ENCODE measurements around the gene B4GALT3.

The B4GALT3 gene

DNA sequence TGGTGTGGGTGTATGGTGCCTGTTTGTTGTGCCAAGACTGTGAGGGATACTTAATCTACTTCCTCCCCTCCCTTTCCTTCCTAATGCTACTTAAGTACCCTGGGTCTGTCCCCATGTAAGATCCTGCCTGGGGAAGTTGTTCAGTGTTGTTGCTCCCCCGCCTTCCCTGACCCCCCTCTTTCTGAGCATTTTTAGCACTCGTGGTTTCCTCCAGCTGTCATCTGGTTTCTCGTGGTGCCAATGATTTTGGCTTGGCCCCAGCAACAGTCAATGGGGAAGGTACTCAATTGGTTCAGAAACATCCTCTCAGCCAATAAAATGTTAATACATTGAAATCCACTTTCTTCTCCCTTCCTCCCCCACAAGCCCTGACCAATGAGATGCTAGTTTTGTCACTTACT, 8.0 kb upstream of the B4GALT3 start:
- DNase-seq: peak; percentile 99

DNA sequence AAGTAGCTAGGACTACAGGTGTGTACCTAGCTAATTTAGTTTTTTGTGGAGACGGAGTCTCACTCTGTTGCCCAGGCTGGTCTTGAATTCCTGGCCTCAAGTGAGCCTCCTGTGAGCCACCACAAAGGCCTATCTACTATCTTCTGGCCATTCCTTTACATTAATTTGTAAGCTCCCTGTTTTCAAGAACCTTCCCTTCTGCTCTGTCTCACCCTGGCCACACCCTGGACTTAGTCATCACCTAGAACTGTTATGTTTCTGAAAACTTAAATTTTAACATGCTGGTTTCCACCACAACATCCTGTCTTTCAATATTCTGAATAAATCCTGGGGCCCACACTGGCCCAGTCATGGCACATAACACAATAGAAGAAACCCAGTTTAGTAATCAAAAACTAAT, 4.9 kb upstream of the B4GALT3 start:
- DNase-seq: no peak

DNA sequence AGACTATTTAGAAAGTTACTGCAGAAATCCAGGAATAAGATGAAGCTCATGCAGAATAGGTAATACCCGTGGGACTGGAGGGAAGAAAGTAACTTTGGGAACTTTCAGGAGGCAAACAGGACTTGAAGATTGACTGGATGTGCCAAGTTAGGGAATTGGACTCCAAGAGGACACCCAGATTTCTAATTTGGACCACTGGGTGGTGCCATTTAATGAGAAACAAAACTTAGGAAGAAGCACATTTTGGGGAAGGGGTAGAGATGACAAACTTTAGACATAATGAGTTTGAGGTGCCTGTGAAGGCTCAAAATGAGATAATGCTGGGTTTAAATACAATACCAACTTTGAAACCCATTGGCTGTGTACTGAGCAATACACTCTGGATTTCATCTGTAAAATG, 3.3 kb upstream of the B4GALT3 start:
- no peak for DNase-seq

DNA sequence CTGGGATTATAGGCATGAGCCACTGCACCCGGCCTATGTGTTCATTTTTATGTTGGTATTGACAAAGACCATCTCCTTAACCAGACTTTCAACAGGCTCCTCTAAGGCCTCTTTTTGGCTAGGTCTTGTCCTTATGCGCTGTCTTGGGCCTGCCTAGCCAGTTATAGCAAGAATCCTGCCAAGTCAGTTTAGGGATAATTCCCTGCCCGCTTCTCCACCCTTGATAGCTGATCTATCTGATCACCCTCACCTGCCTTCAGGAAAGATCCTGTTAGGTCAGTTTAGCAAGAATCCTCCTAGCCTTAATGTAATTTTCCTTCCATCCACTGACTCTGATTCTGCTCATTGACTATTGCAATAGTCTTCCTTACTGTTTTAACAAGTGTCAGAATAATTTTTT, 2.4 kb upstream of the B4GALT3 start:
- no peak for DNase-seq

DNA sequence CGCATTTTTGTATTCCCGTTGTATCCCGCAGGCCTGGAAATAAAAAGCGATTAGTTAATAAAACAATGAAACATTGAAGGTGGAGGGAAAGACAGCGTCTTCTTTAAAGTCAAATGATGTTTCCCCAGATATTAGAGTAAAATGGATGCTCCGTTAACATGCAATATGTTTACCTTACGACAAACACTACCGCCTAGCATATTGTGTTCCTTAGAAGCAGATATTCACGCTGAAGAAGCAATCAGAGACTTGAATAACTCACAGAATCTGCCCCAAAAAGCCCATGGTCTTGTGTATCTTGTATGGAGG, 583 bp upstream of the B4GALT3 start:
- DNase-seq: no peak

DNA sequence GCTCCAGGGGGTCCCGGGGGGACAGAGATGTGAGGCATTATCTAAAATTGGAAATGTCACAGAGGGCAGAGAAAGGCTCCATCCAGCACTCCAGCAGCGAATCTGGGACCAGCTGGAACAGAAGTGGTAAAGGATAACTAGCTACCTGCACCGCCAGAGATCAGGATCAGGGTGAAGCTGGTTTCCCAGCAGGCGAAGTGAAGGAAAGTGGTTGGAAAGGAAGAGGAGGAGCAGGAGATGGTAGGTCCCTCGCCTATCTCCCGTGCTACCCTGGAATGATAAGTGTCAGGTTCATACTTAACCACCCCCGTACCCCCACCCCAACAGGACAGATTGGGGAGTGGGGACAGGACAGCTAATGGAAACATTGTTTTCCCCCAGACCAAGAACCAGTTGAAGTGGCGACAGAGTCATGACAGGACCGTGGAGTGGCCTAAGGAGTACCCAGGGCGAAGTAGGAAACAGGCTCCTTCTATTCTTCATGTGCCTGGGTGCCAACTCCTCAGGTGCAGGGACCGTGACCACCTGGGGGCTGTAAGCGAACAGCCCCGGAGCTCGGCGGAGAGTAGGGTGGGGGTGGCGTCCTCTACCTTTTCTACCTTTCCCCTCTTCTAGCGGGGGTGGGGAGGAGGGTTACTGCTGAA, 717 bp downstream of the B4GALT3 start:
- DNase-seq: no peak

DNA sequence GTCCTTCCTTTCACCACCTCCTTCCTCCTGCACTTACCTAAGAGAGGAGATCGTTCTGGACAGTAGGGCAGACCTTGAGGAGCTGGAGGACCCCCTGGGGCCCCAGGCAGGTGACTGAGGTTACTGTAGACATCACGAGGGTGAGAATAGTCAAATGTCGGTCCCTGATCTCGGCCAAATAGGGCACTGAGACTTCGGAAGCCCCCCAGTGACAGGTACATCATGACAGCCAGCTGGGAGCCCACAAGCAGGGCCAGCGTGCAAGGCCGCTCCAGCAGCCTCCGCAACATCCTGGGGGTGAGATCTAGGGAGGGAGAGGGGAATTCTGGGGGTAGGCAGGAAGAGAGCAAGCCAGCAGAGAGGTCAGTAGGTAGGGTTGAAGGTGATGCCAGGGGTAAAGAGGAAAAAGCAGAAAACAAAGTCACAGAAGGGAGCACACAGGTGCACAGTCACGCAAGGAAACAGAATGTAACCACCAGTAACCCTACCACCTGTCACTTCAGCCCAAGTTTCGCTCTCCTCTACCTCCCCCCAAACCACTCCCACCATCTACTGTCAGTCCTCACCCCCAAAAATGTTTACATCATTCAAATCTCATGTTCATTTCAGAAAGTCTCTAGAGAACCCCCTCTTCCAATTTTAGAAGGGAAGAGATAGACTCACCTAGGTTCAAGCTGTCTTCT, 1.4 kb downstream of the B4GALT3 start:
- no peak for DNase-seq

DNA sequence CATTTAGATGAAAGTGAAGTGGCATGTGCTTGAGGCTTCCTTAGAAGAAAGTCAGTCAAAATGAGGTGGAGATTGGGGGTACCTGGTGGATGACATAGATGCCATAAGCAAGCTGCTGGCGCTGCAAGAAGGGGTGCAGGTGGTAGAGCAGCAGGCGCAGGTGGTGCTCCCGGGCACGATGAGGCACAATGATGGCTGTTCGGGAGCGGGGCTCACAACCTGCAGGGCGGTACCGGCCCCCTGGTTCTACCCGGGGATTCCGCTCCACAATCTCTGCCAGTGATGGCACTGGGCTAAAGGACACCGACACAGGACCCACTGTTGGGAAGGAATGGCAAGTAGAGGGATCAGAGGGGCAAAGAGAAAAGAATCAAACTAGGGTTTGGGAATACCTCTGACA, 2.4 kb downstream of the B4GALT3 start:
- DNase-seq: no peak

DNA sequence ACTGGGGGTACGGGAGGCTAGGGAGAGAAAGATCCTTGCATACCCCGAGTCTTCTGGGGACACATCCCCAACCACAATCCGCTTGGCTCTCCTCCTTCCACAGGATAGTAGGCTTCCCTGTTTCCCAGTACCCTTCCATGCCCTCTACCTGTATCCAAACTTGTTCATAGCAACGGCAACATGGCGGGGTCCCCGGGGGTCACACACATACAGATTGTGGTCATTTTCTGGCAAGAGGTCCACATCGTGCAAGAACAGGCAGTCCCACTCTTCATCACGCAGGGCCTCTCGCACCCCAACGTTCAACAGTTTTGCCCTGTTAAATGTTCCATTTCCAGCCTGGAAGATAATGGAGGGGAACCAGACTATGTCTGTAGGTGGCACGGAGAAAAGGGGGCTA, 3.6 kb downstream of the B4GALT3 start:
- DNase-seq: no peak

DNA sequence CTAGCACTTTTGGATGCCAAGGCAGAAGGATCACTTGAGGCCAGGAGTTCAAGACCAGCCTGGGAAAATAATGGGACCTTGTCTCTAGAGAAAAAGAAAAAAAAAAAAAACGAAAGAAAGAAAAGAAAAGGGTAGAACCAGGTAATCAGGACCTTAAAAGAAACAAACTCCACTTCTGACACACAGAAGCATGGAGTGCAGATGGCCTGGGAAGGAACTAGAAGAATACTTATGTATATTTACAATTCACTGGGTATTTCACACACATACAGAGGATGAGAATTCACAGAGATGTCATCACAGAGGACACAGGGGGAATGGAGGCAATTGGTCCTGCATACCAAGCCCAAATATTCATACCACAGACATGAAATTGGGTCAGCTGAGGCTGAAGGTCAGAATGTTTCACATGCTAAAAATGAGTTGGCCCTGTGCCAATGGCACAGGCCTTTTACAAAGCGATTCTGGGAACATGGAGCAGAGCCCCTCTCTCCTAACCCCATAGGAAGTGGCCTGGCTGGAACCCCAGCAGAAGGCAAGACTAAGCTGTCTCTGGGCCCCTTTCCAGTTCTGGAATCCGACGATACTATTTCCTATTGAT, 4.4 kb downstream of the B4GALT3 start:
- no peak for DNase-seq

DNA sequence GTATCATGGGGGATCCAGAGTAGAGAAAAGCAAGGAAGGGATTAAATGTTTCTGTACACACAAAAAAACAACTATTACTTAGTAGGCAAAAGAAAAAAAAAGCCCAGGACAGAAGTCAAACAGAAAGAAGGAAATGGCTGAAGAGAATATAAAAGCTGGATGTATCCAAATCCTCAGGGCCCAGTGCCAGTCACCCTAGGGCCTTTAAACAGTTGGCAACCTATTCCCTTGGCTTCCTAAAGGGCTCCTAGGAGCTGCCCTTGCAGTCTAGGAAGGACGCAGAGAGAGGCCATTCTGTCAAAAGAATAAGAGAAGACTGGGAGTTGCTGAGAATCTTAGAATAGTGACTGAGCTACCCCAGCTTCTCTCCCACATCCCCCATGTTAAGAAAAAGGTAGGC, 5.0 kb downstream of the B4GALT3 start:
- no peak for DNase-seq

DNA sequence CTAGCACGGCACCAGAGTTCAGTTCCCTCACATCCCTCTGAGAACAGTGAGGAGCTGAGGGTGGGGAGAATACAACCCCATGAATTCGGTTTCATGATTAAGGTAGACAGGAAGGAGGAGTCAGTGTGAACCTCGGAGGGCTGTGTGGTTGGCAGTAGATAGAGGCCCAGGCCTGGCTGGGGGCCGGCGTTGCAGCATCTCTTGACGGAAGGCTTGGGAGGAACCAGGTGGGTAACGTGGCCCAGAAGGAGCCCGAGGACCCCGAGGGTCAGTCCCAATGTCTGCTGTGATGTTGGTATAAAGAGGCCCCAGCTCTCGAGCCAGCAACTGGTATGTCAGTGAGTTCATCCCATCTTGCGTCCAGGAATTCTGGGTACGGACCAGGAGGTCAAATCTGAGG, 5.6 kb downstream of the B4GALT3 start:
- DNase-seq: no peak

DNA sequence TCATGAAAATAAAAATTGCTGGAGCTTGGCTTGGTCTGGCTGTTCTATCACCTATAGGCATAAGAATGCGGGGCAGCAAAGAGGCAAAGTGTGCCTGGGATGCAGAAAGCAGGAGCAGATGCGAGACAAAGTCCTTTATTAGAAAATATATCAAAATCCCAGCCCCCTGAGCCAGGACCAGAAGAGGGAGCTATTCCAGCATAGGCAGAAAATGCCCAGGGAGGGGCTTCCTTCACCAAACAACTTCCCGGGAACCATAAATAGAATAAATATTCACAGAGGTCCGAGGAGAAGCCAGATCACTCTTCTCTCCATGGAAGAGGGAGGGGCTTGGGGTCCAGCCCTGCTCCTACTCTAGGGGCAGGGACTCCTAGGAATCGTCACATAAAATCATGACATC, 6.1 kb downstream of the B4GALT3 start:
- no peak for DNase-seq

DNA sequence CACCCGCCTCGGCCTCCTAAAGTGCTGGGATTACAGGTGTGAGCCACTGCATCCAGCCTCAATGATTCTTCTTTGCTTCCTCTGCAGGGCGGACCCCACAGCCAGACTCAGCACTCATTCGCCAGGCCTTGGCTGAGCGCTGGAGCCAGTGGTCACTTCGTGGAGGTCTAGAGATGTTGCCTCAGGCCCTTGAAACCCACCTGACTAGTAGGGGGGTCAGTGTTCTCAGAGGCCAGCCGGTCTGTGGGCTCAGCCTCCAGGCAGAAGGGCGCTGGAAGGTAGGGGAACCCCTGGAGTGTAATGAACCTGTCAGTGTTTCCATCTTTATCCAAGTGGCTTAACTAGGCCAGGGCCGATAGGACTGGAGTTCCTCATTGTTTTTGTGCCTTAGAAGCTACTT, 8.4 kb downstream of the B4GALT3 start:
- no peak for DNase-seq

DNA sequence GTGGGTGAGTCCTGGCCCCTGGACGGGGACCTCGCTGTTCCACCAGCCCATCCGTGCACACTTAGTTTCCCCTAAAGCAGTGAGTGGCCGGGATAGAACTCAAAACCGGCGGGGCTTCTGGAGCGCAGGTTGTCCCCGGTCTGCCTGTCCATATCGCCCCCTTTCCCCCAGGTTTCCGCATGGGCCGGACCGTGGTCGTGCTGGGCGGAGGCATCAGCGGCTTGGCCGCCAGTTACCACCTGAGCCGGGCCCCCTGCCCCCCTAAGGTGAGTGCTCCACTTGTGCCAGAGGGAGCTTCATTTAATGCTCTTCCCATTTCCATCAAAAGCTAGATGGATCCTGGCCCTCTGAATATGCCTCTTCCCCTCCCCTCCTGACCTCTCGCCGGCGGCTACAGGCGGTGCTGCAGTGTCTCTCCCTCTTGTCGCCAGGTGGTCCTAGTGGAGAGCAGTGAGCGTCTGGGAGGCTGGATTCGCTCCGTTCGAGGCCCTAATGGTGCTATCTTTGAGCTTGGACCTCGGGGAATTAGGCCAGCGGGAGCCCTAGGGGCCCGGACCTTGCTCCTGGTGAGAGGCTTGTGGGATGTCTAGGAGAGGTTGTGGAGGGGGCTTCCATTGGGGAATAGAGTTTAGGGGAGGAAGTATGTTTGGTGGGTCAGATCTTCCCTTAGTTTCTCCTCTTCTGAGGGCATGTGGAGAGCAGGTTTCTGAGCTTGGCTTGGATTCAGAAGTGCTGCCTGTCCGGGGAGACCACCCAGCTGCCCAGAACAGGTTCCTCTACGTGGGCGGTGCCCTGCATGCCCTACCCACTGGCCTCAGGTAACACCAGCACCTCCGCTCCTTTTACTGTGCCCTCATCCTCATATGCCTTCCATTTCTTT, 10.4 kb downstream of the B4GALT3 start:
- no peak for DNase-seq

DNA sequence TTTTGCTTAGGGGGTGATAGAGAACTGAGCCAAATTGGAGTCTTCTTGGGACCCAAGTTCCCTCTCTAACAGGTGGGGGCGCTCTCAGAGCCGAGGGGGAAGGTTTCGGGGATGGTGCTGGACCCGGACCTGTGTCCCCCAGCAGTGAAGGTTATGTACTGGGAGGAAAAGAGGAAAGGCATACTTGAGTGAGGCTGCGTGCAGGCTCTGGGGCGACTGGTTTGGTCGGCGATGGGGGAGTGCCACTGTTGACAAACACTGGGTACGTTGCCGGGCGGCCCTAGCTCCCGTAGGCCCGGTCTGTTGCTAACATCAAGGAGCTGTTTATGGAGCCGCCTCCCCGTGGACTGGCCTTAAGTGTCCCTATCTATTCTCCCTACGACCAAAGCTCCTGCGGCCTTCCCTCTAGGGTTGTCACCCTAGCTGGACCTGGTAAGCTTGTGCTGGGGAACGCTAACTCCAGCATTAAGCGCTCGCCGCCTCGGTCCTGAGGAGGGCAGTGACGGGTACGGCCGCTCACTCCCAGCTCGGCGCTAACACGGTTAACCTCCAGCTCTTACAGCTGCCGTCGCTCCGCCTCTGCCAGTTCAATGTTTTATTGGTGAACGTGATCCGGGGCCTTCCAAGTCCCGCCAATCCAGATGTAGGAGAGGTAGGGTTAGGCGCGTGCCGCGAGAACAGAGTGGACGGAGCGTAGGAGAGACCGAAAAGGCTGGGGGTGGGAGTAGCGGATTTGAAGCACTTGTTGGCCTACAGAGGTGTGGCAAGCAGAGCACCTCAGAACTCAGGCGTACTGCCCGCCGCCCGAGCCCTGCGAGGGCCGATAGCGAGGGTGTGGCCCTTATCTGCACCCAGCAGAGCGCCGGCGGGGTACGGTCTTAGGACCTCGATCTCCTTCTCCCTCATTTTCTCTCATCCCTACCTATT, 11.3 kb downstream of the B4GALT3 start, which contains the start of gene PPOX:
PPOX (plus strand) TSS at position 685 of the 927 bp plus-strand sequence. CDS start 422 bp downstream, outside the sequence.
- peak; percentile 97 for DNase-seq

DNA sequence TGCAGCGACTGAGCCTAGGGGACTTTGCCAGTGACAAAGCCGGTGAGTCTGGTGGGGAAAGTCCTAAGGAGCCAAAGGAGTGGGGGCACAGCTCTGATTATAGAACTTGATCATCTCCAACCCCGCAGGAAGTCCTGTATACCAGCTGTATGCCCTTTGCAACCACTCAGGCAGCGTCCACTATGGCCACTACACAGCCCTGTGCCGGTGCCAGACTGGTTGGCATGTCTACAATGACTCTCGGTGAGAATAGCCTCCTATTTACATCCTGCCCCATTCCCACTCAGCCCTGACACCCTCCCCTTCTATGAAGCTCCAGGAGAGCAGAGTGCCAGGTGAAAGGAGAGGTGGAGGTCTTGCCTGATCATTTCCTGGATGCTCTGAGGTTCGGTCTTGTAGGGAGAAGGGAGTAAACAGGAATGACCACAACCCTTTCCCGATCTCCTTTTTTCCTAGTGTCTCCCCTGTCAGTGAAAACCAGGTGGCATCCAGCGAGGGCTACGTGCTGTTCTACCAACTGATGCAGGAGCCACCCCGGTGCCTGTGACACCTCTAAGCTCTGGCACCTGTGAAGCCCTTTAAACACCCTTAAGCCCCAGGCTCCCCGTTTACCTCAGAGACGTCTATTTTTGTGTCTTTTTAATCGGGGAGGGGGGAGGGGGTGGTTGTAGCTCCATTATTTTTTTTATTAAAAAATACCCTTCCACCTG, 12.3 kb downstream of the B4GALT3 start:
- no peak for DNase-seq

DNA sequence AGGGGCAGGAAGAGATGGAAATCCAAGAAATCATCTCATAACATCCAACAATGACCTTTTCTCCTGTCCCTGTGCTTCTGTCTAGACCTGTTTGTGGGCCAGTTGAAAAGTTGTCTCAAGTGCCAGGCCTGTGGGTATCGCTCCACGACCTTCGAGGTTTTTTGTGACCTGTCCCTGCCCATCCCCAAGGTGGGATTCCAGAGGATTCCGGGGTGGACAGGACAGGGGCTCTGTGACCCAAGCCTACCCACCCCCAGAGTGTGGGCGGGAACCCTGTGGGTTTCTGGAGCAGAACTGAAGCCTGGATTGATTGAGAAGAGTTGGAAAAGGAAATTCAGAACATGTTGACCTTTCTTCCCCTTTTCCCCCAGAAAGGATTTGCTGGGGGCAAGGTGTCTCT, 13.5 kb downstream of the B4GALT3 start:
- DNase-seq: no peak

DNA sequence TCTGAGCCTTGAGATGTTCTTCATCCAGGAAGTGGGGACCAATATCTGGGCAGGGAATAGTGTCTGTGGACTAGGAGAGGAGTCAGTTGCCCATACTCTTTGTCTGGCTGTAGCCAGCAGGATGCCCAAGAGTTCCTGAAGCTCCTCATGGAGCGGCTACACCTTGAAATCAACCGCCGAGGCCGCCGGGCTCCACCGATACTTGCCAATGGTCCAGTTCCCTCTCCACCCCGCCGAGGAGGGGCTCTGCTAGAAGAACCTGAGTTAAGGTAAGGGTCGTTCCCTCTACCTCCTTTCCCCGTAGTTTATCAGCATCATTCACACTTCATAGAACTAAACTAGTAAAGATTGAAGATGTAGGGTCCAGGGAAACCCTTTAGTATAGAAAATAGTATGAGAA, 14.5 kb downstream of the B4GALT3 start:
- DNase-seq: no peak

DNA sequence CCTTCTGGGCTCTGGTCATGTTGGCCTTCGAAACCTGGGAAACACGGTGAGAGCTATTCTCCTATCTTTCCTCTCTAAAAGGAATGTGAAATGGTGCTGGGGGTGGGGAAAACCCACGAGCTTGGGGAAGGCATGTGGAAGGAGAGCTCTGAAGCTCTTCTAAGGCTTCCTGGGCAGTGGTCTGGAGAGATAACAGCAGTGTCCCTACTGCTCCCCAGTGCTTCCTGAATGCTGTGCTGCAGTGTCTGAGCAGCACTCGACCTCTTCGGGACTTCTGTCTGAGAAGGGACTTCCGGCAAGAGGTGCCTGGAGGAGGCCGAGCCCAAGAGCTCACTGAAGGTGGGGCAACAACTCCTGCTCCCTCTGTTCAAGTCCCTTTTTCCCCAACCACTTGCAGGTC, 15.3 kb downstream of the B4GALT3 start:
- no peak for DNase-seq

DNA sequence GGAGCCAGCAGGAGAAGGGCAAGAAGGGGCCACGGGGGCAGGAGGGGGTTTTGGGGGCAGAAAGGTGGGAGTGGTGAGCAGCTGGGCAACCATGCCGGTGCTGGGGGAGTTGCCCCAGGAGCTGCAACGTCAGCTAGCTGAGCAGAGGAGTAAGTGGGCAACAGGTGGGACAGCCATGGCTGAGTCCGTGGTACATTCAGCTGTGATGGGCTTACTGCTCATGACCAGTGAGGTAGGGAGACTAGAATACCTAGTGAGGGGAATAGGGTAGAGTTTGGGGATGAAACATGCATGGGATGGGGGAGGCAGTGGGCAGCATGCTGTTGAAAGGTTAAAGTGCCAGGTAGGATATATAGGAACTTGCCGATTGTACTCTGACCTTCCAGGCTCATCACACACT, 15.7 kb downstream of the B4GALT3 start:
- DNase-seq: no peak

DNA sequence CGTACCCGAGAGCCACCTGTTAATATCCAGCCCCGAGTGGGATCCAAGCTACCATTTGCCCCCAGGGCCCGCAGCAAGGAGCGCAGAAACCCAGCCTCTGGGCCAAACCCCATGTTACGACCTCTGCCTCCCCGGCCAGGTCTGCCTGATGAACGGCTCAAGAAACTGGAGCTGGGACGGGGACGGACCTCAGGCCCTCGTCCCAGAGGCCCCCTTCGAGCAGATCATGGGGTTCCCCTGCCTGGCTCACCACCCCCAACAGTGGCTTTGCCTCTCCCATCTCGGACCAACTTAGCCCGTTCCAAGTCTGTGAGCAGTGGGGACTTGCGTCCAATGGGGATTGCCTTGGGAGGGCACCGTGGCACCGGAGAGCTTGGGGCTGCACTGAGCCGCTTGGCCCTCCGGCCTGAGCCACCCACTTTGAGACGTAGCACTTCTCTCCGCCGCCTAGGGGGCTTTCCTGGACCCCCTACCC, 16.6 kb downstream of the B4GALT3 start:
- DNase-seq: no peak

Measured in DMS 273 treated with DMSO at 0.1 percent for 48 hours (cell line).